ENCODE measurements around the gene WDFY2.
"Not testable (repeated sequence)": the region's sequence is repeated elsewhere in the genome, so short reads cannot be mapped to it uniquely, and the experiment has no call there.

Gene WDFY2

GRCh38 chr13:51564252-51564651 is 20.0 kb upstream of the WDFY2 start:
- no peak for DNase-seq

GRCh38 chr13:51564671-51565070 is 19.6 kb upstream of the WDFY2 start:
- no peak for DNase-seq

- DNase-seq, result not testable (repeated sequence)
Measured at GRCh38 chr13:51569001-51569400, 15.3 kb upstream of the WDFY2 start.

- no peak for DNase-seq
Measured at GRCh38 chr13:51576754-51577153, 7.5 kb upstream of the WDFY2 start.

- DNase-seq, result no peak
Measured at GRCh38 chr13:51577690-51578089, 6.6 kb upstream of the WDFY2 start.

- no peak for DNase-seq
Measured at GRCh38 chr13:51579676-51580075, 4.6 kb upstream of the WDFY2 start.

GRCh38 chr13:51581148-51581820 is 3.0 kb upstream of the WDFY2 start:
- DNase-seq, result no peak

GRCh38 chr13:51583469-51583874 is 790 bp upstream of the WDFY2 start:
- DNase-seq, result no peak

GRCh38 chr13:51584731-51585672 is 740 bp downstream of the WDFY2 start:
- peak; percentile 65 to 84 for DNase-seq

GRCh38 chr13:51585696-51586095 is 1.4 kb downstream of the WDFY2 start:
- DNase-seq, result peak; percentile 18 to 35

- DNase-seq, result no peak
Measured at GRCh38 chr13:51587372-51587771, 3.1 kb downstream of the WDFY2 start.

- DNase-seq, result no peak
Measured at GRCh38 chr13:51588406-51588949, 4.2 kb downstream of the WDFY2 start.

- DNase-seq, result no peak
Measured at GRCh38 chr13:51589793-51590192, 5.5 kb downstream of the WDFY2 start.

GRCh38 chr13:51590231-51590970 is 6.1 kb downstream of the WDFY2 start:
- DNase-seq, result no peak

- DNase-seq, result peak; percentile 16 to 17
Measured at GRCh38 chr13:51590971-51591627, 6.8 kb downstream of the WDFY2 start.

- not testable (repeated sequence) for DNase-seq
Measured at GRCh38 chr13:51591938-51592337, 7.7 kb downstream of the WDFY2 start.

GRCh38 chr13:51594432-51594831 is 10.2 kb downstream of the WDFY2 start:
- no peak for DNase-seq

GRCh38 chr13:51595416-51595815 is 11.2 kb downstream of the WDFY2 start:
- DNase-seq, result peak; percentile 42 to 50

- DNase-seq, result no peak
Measured at GRCh38 chr13:51596541-51596940, 12.3 kb downstream of the WDFY2 start.

GRCh38 chr13:51599444-51600176 is 15.3 kb downstream of the WDFY2 start:
- DNase-seq, result peak in 1 of 2 donors; percentile 24

- DNase-seq, result no peak
Measured at GRCh38 chr13:51600703-51601102, 16.4 kb downstream of the WDFY2 start.

All from inflammatory macrophage (primary cell).